AG09309 (cell line): ENCODE data around the gene HYDIN.

ENCODE experiments used
- DNase-seq: peaks from one replicate; pipeline ENCODE4 v3.0.0-alpha.2; 2010; ENCODE audit warnings: low read depth
- H3K4me3 ChIP-seq: 2 replicates; pipeline ENCODE4 v1.5.1; 2011; ENCODE audit warnings: mild to moderate bottlenecking, low read depth, low read length, moderate library complexity; ENCODE audit not compliant: control insufficient read depth
- TF ChIP-seq, protein P1 (sequence below): IDR thresholded peaks from 2 replicates; pipeline ENCODE4 v1.5.1; 2011; ENCODE audit warnings: mild to moderate bottlenecking, low read depth, low read length, inconsistent platforms; ENCODE audit not compliant: insufficient read depth, control insufficient read depth; ENCODE audit errors: missing control alignments

The HYDIN gene

GRCh38 chr16:71230122-71230845, at the start of gene HYDIN:
HYDIN (minus strand) TSS chr16:71230722; CDS start chr16:71186895, 43,827 bp downstream.
- DNase-seq: no peak
- H3K4me3 ChIP-seq: no peak within 1 kb of the TSS
- TF ChIP-seq, protein P1, sequence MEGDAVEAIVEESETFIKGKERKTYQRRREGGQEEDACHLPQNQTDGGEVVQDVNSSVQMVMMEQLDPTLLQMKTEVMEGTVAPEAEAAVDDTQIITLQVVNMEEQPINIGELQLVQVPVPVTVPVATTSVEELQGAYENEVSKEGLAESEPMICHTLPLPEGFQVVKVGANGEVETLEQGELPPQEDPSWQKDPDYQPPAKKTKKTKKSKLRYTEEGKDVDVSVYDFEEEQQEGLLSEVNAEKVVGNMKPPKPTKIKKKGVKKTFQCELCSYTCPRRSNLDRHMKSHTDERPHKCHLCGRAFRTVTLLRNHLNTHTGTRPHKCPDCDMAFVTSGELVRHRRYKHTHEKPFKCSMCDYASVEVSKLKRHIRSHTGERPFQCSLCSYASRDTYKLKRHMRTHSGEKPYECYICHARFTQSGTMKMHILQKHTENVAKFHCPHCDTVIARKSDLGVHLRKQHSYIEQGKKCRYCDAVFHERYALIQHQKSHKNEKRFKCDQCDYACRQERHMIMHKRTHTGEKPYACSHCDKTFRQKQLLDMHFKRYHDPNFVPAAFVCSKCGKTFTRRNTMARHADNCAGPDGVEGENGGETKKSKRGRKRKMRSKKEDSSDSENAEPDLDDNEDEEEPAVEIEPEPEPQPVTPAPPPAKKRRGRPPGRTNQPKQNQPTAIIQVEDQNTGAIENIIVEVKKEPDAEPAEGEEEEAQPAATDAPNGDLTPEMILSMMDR: no peak

DNA sequence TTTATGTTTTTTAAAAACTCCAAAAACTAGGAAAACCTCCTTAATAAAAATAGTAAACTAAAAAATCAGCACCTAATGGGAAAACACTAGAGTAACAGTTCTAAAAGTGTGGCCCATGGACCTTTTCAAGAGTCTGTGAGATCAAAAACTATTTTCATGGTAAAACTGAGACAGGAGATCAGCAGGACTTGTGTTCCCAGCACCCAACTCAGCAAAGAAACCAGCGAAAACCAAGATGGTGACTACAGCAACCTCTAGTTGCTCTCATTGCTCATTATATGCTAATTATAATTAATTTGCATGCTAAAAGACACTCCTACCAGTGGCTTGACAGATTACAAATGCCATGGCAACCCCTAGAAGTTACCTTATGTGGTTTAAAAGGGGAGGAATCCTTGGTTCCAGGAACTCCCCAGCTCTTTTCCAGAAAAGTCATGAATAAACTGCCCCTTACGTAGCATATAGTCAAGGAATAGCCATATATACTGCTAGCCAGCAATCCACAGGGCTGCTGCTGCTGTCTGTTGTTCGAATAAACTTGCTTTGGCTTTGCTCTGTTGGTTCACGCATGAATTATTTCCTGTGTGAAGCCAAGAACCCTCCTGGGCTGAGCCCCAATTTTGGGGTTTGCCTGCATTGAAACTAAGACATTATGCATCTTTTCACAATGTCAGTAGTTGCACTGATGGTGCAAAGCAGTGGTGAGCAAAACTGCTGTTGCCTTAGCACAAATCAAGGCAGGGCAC, 46.2 kb upstream of the HYDIN start:
- DNase-seq: no peak
- TF ChIP-seq, protein P1: no peak
- no peak overlapping the region for H3K4me3 ChIP-seq

- TF ChIP-seq, protein P1: no peak
- H3K4me3 ChIP-seq: no peak overlapping the region
- DNase-seq: no peak
These were observed 42.9 kb upstream of the HYDIN start for GRCh38 chr16:71273384-71273783.

DNA sequence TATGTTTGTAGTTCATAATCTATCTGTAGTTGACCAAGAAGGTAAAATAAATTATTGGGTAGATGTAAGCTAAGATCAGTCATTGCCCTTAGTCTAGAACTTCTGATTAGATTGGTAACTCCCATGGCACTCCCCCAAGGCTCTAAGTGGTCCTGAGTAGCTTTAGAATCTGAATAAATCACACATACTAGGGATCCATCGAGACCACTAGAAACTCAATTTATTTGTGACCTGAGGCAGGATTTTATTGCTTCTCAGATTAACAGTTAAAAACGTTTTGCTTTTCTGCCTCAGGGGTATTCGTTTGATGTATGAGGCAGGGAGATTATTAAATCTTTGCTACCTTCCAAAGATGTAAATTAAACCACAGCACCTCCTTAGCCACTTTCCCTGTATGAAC, 33.8 kb upstream of the HYDIN start:
- DNase-seq: no peak
- TF ChIP-seq, protein P1: no peak
- H3K4me3 ChIP-seq: no peak overlapping the region

DNA sequence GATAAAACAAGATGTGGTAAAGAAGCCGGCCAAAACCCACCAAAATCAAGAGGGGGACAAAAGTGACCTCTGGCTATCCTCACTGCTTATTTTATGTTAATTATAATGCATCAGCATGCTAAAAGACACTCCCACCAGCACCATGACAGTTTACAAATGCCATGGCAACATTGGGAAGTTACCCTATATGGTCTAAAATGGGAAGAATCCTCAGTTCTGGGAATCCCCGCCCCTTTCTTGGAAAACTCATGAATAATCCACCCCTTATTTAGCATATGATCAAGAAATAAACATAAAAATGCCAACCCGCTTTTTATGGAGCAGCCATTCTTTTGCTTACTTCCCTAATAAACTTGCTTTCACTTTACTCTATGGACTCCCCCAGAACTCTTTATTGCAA, 33.1 kb upstream of the HYDIN start:
- TF ChIP-seq, protein P1: no peak
- DNase-seq: no peak
- no peak overlapping the region for H3K4me3 ChIP-seq

DNA sequence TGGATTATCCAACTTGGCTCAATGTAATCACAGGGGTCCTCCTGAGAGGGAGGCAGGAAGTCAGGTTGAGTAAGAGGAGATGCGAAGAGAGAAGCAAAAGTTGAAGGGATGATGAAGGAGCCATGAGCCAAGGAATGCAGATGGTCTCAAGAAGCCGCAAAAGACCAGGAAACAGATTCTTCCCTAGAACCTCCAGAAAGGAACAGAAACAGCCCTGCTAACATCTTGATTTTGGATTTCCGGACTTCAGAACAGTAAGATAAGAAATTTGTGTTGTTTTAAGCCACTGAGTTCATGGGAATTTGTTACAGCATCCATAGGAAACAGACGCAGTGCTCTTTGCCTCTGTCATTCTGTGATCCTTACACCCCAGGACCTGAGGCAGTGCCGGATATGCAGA, 31.9 kb upstream of the HYDIN start:
- TF ChIP-seq, protein P1: no peak
- no peak for DNase-seq
- no peak overlapping the region for H3K4me3 ChIP-seq
